ENCODE data around the gene LRP1-AS. TPM values are rescaled to one million over a fixed set of nuclear protein-coding genes. Genes with fewer than 3 reads are reported as not detected.
A peak's percentile ranks its signal among the peaks of the same experiment; 100 is the strongest.

LRP1-AS gene
- total RNA-seq, 1 experiment from 2014 or later: not detected

DNA sequence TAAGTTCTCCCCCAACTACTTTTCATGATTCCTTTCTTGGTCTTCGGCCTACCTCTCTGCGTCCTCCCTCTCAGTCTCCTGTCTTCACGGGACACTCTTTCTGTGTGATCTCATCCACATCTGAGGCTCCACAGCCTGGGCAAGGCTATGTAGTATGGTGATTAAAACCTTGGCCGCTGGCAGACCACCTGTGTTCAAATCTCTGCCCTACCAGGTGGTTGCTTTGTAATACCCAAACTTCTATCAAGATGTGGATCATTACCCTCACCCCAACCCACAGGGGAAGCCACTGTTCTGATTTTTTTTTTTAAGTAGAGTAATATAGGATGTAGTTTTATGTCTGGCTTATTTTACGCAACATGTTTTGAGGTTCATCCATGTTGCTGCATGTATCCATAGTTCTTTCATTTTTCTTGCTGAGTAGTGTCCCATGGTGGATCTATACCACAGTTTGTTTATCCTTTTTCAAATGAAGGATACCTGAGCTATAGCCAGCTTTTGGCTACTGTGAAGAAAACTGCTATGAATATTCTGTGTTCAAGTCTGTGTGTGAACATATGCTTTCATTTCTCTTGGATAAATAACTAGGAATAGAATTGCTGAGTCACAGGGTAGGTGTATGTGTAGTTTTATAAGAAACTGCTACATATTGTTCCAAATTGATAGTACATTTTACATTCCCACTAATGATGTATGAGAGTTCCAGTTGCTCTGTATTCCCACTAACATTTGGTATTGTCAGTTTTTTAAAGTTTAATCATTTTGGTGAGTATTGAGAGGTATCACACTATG is 27.9 kb downstream of the LRP1-AS start:
- Histone ChIP-seq H2AFZ (ENCODE audit: low read length) (peak overlapping the region; percentile 51), H3F3A (ENCODE audit: low read length, unreplicated experiment) (no peaks in the 10 kb centered on the region), H3K4me1 (ENCODE audit: insufficient read depth, low read length) (peaks cover 18% of the 10 kb centered on the region), H3K4me3 (ENCODE audit: low read length) (no peak overlapping the region), H3K79me2 (ENCODE audit: low read length) (no peaks in the 10 kb centered on the region), H3K36me3 (ENCODE audit: low read depth, low read length) (no peaks in the 10 kb centered on the region), H3K27ac (ENCODE audit: low read length) (peak overlapping the region; percentile 63), H3K9ac (ENCODE audit: low read length) (no peak overlapping the region), H3K27me3 (ENCODE audit: low read length) (no peaks in the 10 kb centered on the region), H3K4me2 (ENCODE audit: low read length) (peak overlapping the region; percentile 9; the same call in 1 of the 2 replicates), H3K9me2 (replicated peaks; ENCODE audit: low read length) (no peaks in the 10 kb centered on the region), H4K20me1 (ENCODE audit: low read length) (no peaks in the 10 kb centered on the region), H3K9me3 (ENCODE audit: low read length) (no peaks in the 10 kb centered on the region)
- intact Hi-C loops (cut with micrococcal nuclease): no loop called here
- no TSS peak for BruUV-seq (replicated peaks)
- DNase-seq (no peak), ATAC-seq (no peak)
- POLR2A ChIA-PET (ENCODE audit: unreplicated experiment): no interaction called here
- TF ChIP-seq, protein P1, sequence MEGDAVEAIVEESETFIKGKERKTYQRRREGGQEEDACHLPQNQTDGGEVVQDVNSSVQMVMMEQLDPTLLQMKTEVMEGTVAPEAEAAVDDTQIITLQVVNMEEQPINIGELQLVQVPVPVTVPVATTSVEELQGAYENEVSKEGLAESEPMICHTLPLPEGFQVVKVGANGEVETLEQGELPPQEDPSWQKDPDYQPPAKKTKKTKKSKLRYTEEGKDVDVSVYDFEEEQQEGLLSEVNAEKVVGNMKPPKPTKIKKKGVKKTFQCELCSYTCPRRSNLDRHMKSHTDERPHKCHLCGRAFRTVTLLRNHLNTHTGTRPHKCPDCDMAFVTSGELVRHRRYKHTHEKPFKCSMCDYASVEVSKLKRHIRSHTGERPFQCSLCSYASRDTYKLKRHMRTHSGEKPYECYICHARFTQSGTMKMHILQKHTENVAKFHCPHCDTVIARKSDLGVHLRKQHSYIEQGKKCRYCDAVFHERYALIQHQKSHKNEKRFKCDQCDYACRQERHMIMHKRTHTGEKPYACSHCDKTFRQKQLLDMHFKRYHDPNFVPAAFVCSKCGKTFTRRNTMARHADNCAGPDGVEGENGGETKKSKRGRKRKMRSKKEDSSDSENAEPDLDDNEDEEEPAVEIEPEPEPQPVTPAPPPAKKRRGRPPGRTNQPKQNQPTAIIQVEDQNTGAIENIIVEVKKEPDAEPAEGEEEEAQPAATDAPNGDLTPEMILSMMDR (conservative IDR thresholded peaks at IDR 0.05; ENCODE audit: low read depth, low read length): no peak
- TF ChIP-seq EZH2 (IDR thresholded peaks at IDR 0.05; ENCODE audit: low read length, unreplicated experiment) (no peak), EZH2phosphoT487 (IDR thresholded peaks at IDR 0.05; ENCODE audit: borderline replicate concordance, low read length) (no peak)
- CTCF ChIA-PET: interaction anchor here (0.5 kb wide), 1 partner anchor 51 kb away, joined by 4 read pairs; no protein-coding TSS in a partner anchor

DNA sequence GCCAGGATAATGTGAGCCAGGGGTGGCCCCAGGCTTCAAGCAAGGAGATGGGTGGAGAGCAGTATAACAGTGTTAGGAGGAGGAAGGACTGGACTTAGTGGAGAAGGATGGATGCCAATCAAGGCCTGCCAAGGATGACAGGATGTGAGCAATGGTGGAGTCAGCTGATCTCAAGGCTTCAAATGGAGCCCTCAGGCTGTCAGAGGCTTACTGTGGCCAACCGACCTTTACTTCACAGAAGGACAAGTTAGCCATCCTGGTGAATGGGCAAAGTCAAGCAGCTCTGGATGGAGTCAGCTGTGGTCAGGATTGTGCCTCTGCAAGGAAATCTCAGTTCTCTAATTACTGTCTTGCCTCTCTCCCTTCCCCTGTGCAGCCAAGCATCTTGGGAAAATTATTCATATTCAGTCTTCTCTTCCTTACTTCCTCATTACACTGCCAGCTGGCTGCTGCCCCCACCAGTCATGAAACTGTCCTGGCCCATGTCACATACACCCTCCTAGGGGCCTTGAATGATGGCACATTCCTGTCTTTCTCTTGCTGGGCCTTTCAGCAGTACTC is 28.6 kb downstream of the LRP1-AS start:
- Histone ChIP-seq H3K79me2 (ENCODE audit: low read length) (no peaks in the 10 kb centered on the region), H3K27ac (ENCODE audit: low read length) (peak overlapping the region; percentile 63), H4K20me1 (ENCODE audit: low read length) (no peaks in the 10 kb centered on the region), H3F3A (ENCODE audit: low read length, unreplicated experiment) (no peaks in the 10 kb centered on the region), H3K4me2 (ENCODE audit: low read length) (peak overlapping the region; percentile 24; the same call in 1 of the 2 replicates), H3K27me3 (ENCODE audit: low read length) (no peaks in the 10 kb centered on the region), H2AFZ (ENCODE audit: low read length) (peak overlapping the region; percentile 51), H3K4me1 (ENCODE audit: insufficient read depth, low read length) (peaks cover 18% of the 10 kb centered on the region), H3K9me2 (replicated peaks; ENCODE audit: low read length) (no peaks in the 10 kb centered on the region), H3K9me3 (ENCODE audit: low read length) (no peaks in the 10 kb centered on the region), H3K9ac (ENCODE audit: low read length) (no peak overlapping the region), H3K36me3 (ENCODE audit: low read depth, low read length) (no peaks in the 10 kb centered on the region), H3K4me3 (ENCODE audit: low read length) (no peak overlapping the region)
- TF ChIP-seq EZH2phosphoT487 (IDR thresholded peaks at IDR 0.05; ENCODE audit: borderline replicate concordance, low read length) (no peak), EZH2 (IDR thresholded peaks at IDR 0.05; ENCODE audit: low read length, unreplicated experiment) (no peak)
- TF ChIP-seq, protein P1 (conservative IDR thresholded peaks at IDR 0.05; ENCODE audit: low read depth, low read length): no peak
- ATAC-seq (peak; percentile 95), DNase-seq (peak; percentile 87)
- ChIA-PET CTCF (interaction anchor here (0.5 to 0.6 kb wide), 2 partner anchors 50 to 1123 kb away, joined by 4 to 8 read pairs; no protein-coding TSS in a partner anchor), POLR2A (ENCODE audit: unreplicated experiment) (no interaction called here)
- intact Hi-C loops (cut with micrococcal nuclease): no loop called here
- no TSS peak for BruUV-seq (replicated peaks)
